ENCODE data around the gene PTPN12.
"Not testable (repeated sequence)": the region's sequence is repeated elsewhere in the genome, so short reads cannot be mapped to it uniquely, and the experiment has no call there.

The PTPN12 gene

DNA sequence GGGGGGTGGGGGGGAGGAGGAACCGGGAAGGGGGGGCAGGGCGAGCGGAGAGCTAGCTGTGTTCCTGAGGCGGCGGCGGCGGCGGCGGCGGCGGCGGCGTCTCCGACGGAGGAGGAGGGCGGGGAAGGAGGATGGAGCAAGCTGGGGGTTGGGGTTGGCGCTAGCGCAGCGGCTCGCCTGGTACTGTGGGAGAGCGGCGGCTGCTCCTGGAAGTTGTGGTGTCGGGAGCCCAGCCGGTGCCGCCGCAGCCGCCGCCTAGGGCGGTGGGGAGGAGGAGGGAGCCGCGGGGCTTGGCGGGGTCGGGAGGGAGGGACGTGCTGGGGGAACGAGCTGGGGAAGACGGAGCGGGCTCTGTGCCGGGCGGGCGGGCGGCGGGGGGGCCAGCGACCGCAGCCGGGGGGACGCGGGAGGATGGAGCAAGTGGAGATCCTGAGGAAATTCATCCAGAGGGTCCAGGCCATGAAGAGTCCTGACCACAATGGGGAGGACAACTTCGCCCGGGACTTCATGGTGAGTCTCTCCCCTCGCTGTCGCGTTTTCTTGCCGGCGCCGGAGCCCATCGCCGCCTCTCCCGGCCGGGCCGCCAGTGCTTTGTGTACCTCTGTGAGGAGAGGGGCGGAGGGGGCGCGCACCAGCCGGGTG lies at the start of gene PTPN12:
TSS of gene PTPN12 (plus strand) at position 160 of the 642 bp plus-strand sequence. CDS start at position 412, 252 bp downstream.
- Mint-ChIP-seq H3K27ac (peak within 1 kb of the TSS; percentile 89), H3K36me3 (ENCODE audit: low read depth) (no peaks in the 10 kb centered on the region), H3K4me3 (peak within 1 kb of the TSS; percentile 96), H3K4me1 (ENCODE audit: low read depth) (peaks cover 27% of the 10 kb centered on the region), H3K9me3 (no peaks in the 10 kb centered on the region), H3K27me3 (no peaks in the 10 kb centered on the region)

GRCh38 chr7:77488986-77489385 lies 48.1 kb upstream of the PTPN12 start:
- Mint-ChIP-seq H3K4me3 (no peak overlapping the region), H3K4me1 (ENCODE audit: low read depth) (no peaks in the 10 kb centered on the region), H3K36me3 (ENCODE audit: low read depth) (no peaks in the 10 kb centered on the region), H3K9me3 (peaks cover 5% of the 10 kb centered on the region), H3K27ac (no peak overlapping the region), H3K27me3 (peaks cover 4% of the 10 kb centered on the region)

DNA sequence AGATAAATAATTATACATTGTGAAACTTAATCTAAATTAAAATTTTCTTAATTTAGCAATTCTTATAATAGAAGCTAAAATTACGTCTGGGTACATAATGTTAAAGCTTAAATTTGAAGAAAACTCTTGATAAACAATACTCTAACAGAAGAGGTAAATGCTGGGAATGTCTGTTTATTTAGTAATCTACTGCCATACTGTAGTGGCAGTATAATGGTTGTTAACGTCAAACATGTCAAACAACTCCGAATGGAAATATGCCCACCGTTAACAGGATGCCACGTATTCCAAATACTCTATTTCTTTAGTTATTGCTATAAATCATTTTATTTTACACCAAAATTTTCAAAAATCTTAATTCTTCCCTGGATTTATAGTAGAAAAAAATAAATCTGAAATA lies 40.0 kb upstream of the PTPN12 start:
- no peaks in the 10 kb centered on the region for H3K4me1 Mint-ChIP-seq (ENCODE audit: low read depth)
- no peaks in the 10 kb centered on the region for H3K36me3 Mint-ChIP-seq (ENCODE audit: low read depth)
- H3K27me3 Mint-ChIP-seq, result peaks cover 7% of the 10 kb centered on the region
- no peak overlapping the region for H3K27ac Mint-ChIP-seq
- peaks cover 10% of the 10 kb centered on the region for H3K9me3 Mint-ChIP-seq
- H3K4me3 Mint-ChIP-seq, result no peak overlapping the region

DNA sequence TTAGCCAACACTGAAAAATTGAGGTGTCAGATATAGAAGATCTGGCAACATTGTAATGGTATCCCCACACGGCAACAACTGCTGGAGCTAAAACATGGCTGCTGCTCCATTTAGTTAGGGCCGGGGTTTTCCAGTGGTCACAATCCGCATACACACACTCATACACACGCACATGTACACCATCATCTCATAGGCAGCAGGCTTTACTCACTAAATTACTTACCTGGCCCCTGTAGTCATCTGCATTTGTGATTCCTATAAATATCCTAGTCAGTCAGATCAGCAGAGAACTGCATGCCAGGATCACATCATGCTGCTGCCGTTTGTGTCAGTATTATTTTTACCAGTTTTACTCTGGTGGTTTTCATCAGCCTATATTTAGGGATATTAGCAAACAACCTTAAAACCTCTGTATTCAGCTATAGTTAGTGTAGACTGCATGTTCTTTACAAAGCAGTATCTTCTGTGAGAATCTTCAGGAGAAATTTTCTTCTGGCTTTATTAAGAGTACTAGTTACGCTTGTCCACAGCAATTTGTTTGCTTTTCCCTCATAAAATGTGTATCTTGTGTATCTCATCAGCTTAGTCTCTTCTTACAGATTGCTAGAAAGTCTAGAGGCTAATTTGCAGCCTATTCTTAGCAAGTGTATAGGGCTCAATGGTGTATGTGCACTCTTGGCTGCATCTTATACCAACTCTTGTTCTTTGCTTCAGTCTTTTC lies 38.3 kb upstream of the PTPN12 start:
- Mint-ChIP-seq H3K27me3 (peaks cover 7% of the 10 kb centered on the region), H3K27ac (no peak overlapping the region), H3K36me3 (ENCODE audit: low read depth) (no peaks in the 10 kb centered on the region), H3K4me3 (no peak overlapping the region), H3K4me1 (ENCODE audit: low read depth) (no peaks in the 10 kb centered on the region), H3K9me3 (peaks cover 4% of the 10 kb centered on the region)

GRCh38 chr7:77501192-77501515 lies 35.9 kb upstream of the PTPN12 start:
- Mint-ChIP-seq H3K27me3 (peaks cover 7% of the 10 kb centered on the region), H3K4me1 (ENCODE audit: low read depth) (no peaks in the 10 kb centered on the region), H3K9me3 (no peaks in the 10 kb centered on the region), H3K4me3 (no peak overlapping the region), H3K36me3 (ENCODE audit: low read depth) (no peaks in the 10 kb centered on the region), H3K27ac (peak overlapping the region; percentile 15)

- Mint-ChIP-seq H3K4me1 (ENCODE audit: low read depth) (no peaks in the 10 kb centered on the region), H3K27ac (no peak overlapping the region), H3K4me3 (no peak overlapping the region), H3K9me3 (no peaks in the 10 kb centered on the region), H3K36me3 (ENCODE audit: low read depth) (no peaks in the 10 kb centered on the region), H3K27me3 (peaks cover 10% of the 10 kb centered on the region)
Observed at GRCh38 chr7:77504951-77505350, 32.1 kb upstream of the PTPN12 start.

DNA sequence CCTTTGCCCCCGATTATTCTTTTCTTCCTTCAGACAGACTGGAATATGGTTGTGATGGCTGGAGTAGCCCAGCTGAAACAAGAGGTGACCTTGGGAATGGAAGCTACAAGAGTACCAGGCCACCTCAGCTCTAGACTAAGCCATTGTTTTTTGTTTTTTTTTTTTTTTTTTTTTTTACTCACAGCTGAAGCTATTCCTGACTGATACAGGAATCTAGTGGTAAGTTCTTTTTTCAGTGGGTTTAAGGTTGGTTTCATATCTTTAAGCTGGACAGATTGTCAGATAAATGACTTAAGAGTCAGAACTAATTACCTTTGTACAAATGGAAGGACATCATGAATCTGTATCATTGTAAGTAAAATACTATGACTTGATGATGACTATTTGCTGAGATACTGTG lies 30.2 kb upstream of the PTPN12 start:
- no peak overlapping the region for H3K4me3 Mint-ChIP-seq
- H3K27me3 Mint-ChIP-seq, result peaks cover 3% of the 10 kb centered on the region
- no peaks in the 10 kb centered on the region for H3K4me1 Mint-ChIP-seq (ENCODE audit: low read depth)
- H3K27ac Mint-ChIP-seq, result no peak overlapping the region
- no peaks in the 10 kb centered on the region for H3K36me3 Mint-ChIP-seq (ENCODE audit: low read depth)
- no peaks in the 10 kb centered on the region for H3K9me3 Mint-ChIP-seq

DNA sequence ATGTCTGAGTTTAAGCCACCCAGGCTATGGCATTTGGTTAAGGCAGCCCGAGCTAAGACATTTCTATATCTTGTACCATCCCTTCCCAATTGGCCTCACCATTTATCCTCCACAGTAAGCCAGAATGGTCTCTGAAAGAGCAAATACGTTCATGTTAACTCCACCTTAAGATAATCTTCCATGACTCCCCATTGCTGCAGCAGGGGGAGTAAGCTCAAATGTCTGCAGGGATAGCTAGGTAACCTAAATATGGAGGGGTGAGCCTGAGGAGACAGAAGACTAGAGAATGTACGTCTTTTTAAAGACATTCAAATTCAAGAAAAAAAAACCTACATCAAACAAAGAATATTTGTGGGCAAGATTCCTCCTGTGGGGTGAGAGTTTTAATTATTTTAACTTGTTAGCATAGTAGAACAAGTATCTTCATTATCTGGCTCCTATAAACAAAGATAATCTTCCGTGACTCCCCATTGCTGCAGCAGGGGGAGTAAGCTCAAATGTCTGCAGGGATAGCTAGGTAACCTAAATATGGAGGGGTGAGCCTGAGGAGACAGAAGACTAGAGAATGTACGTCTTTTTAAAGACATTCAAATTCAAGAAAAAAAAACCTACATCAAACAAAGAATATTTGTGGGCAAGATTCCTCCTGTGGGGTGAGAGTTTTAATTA lies 24.0 kb upstream of the PTPN12 start:
- not testable (repeated sequence) for H3K4me3 Mint-ChIP-seq; H3K27ac Mint-ChIP-seq; H3K27me3 Mint-ChIP-seq; H3K9me3 Mint-ChIP-seq; H3K4me1 Mint-ChIP-seq (ENCODE audit: low read depth); H3K36me3 Mint-ChIP-seq (ENCODE audit: low read depth)

GRCh38 chr7:77516085-77516484 lies 21.0 kb upstream of the PTPN12 start:
- Mint-ChIP-seq H3K4me3 (no peak overlapping the region), H3K9me3 (no peaks in the 10 kb centered on the region), H3K4me1 (ENCODE audit: low read depth) (no peaks in the 10 kb centered on the region), H3K27me3 (no peaks in the 10 kb centered on the region), H3K36me3 (ENCODE audit: low read depth) (no peaks in the 10 kb centered on the region), H3K27ac (no peak overlapping the region)

- no peak overlapping the region for H3K27ac Mint-ChIP-seq
- no peaks in the 10 kb centered on the region for H3K36me3 Mint-ChIP-seq (ENCODE audit: low read depth)
- H3K4me3 Mint-ChIP-seq, result no peak overlapping the region
- no peaks in the 10 kb centered on the region for H3K4me1 Mint-ChIP-seq (ENCODE audit: low read depth)
- no peaks in the 10 kb centered on the region for H3K27me3 Mint-ChIP-seq
- H3K9me3 Mint-ChIP-seq, result no peaks in the 10 kb centered on the region
Observed at GRCh38 chr7:77520261-77520660, 16.8 kb upstream of the PTPN12 start.

DNA sequence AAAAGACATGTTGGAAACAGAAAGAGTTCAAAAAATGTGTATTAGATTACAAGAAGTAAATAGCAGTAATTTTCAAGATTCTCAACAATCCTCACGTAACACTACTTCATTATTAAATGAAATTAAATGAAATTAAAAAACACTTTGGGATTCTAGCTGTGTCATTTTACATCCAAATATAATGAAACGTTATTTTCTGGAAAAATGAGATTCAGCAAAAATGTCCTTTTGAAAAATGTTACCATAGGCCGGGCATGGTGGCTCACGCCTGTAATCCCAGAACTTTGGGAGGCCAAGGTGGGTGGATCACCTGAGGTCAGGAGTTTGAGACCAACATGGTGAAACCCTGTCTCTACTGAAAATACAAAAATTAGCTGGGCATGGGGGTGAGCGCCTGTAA lies 15.6 kb upstream of the PTPN12 start:
- not testable (repeated sequence) for H3K36me3 Mint-ChIP-seq (ENCODE audit: low read depth); H3K4me1 Mint-ChIP-seq (ENCODE audit: low read depth); H3K4me3 Mint-ChIP-seq; H3K27ac Mint-ChIP-seq; H3K27me3 Mint-ChIP-seq; H3K9me3 Mint-ChIP-seq

DNA sequence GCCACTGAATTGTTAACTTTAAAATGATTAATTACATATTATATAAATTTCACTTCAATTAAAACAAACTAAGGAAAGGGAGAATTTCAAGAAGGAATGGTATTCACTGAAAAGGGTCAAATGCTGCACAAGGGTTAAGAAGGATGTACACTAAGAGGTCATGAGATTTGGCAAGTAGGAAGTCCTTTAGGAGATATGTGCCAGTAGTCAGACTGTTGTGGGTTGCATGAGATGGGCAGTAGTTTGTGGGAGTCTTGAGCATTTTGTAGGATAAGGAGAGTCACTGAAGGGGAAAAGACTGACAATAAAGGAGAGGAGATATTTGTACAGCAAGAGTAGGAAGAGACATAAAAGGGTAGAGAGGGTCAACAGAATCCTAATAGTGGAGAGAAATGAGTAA lies 12.4 kb upstream of the PTPN12 start:
- H3K4me3 Mint-ChIP-seq, result no peak overlapping the region
- H3K27me3 Mint-ChIP-seq, result no peaks in the 10 kb centered on the region
- peaks cover 9% of the 10 kb centered on the region for H3K4me1 Mint-ChIP-seq (ENCODE audit: low read depth)
- H3K9me3 Mint-ChIP-seq, result no peaks in the 10 kb centered on the region
- H3K36me3 Mint-ChIP-seq (ENCODE audit: low read depth), result no peaks in the 10 kb centered on the region
- H3K27ac Mint-ChIP-seq, result no peak overlapping the region

- H3K27me3 Mint-ChIP-seq, result no peaks in the 10 kb centered on the region
- peaks cover 9% of the 10 kb centered on the region for H3K4me1 Mint-ChIP-seq (ENCODE audit: low read depth)
- no peaks in the 10 kb centered on the region for H3K9me3 Mint-ChIP-seq
- no peaks in the 10 kb centered on the region for H3K36me3 Mint-ChIP-seq (ENCODE audit: low read depth)
- no peak overlapping the region for H3K27ac Mint-ChIP-seq
- H3K4me3 Mint-ChIP-seq, result no peak overlapping the region
Observed at GRCh38 chr7:77525231-77525630, 11.9 kb upstream of the PTPN12 start.

DNA sequence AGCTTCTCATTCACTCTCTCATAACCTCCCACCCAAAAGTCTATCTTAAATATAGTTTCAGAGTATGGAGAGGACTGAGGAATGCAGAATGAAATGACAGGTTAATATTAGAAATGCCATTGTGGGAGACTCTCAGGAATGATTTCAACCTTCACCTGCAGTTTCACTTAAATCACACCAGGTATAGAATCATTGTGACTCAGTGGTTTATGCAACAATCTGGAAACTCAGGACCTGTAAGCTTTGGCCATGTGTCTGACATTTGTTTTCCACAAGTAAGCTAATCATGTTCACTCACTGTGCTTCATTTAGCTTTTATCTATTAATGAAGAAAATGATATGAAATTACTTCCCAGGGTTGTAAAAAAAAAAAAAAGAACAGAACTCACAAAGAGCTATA lies 8.7 kb upstream of the PTPN12 start:
- Mint-ChIP-seq H3K4me1 (ENCODE audit: low read depth) (peaks cover 16% of the 10 kb centered on the region), H3K36me3 (ENCODE audit: low read depth) (no peaks in the 10 kb centered on the region), H3K27ac (peak overlapping the region; percentile 38), H3K4me3 (no peak overlapping the region), H3K9me3 (no peaks in the 10 kb centered on the region), H3K27me3 (no peaks in the 10 kb centered on the region)

DNA sequence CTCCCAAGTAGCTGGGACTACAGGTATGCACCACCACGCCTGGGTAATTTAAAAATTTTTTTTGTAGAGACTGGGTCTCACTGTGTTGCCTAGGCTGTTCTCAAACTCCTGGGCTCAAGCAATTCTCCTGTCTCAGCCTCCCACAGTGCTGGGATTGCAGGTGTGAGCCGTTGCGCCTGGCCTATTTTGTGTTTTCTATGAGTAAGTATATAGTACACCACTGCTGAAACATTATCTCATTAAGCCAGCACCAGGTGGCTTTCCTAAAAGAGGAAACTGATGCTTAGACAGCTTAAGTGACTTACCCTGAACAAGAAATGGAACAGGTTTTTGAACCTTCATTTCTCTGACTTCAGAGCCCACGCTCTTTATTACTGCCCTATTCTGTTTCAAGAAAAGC lies 7.8 kb upstream of the PTPN12 start:
- no peak overlapping the region for H3K27ac Mint-ChIP-seq
- peaks cover 16% of the 10 kb centered on the region for H3K4me1 Mint-ChIP-seq (ENCODE audit: low read depth)
- no peak overlapping the region for H3K4me3 Mint-ChIP-seq
- H3K9me3 Mint-ChIP-seq, result no peaks in the 10 kb centered on the region
- no peaks in the 10 kb centered on the region for H3K27me3 Mint-ChIP-seq
- H3K36me3 Mint-ChIP-seq (ENCODE audit: low read depth), result no peaks in the 10 kb centered on the region

All from stimulated activated naive CD8-positive, alpha-beta T cell treated with anti-CD3 and anti-CD28 coated beads, Interleukin-15, Interleukin-2, amounts not matched to agents 100 ng/mL and 50 ng/mL, for 24 hours (primary cell).